ENCODE results near the gene MTRF1.

The MTRF1 gene

GRCh38 chr13:41231025-41231677 is 32.2 kb downstream of the MTRF1 start:
- intact Hi-C loops (cut with DNase I): no loop called here
- no peak for DNase-seq

GRCh38 chr13:41229356-41229755 is 34.0 kb downstream of the MTRF1 start:
- no peak for DNase-seq
- intact Hi-C loops (cut with DNase I): no loop called here

- intact Hi-C loops (cut with DNase I): no loop called here
- no peak for DNase-seq
Measured at GRCh38 chr13:41224113-41225110, 39.0 kb downstream of the MTRF1 start.

- peak in 5 of 10 donors; percentile 12 to 80 (median 33) for DNase-seq
- intact Hi-C loops (cut with DNase I): loop anchor here (2.0 kb wide), 1 partner anchor 148 kb away; no protein-coding TSS in a partner anchor
Measured at GRCh38 chr13:41222259-41222852, 41.0 kb downstream of the MTRF1 start.

- intact Hi-C loops (cut with DNase I): no loop called here
- DNase-seq: no peak
Measured at GRCh38 chr13:41220401-41220800, 43.0 kb downstream of the MTRF1 start.

GRCh38 chr13:41216160-41216559 is 47.2 kb downstream of the MTRF1 start:
- intact Hi-C loops (cut with DNase I): no loop called here
- no peak for DNase-seq

GRCh38 chr13:41213919-41214318 is 49.5 kb downstream of the MTRF1 start:
- DNase-seq: no peak
- intact Hi-C loops (cut with DNase I): no loop called here

GRCh38 chr13:41213316-41213715 is 50.1 kb downstream of the MTRF1 start:
- intact Hi-C loops (cut with DNase I): no loop called here
- DNase-seq: no peak

- intact Hi-C loops (cut with DNase I): no loop called here
- no peak for DNase-seq
Measured at GRCh38 chr13:41212881-41213280, 50.5 kb downstream of the MTRF1 start.

- intact Hi-C loops (cut with DNase I): no loop called here
- no peak for DNase-seq
Measured at GRCh38 chr13:41211062-41211461, 52.3 kb downstream of the MTRF1 start.

- intact Hi-C loops (cut with DNase I): no loop called here
- no peak for DNase-seq
Measured at GRCh38 chr13:41206467-41206866, 56.9 kb downstream of the MTRF1 start.

- intact Hi-C loops (cut with DNase I): no loop called here
- DNase-seq: no peak
Measured at GRCh38 chr13:41203810-41204209, 59.6 kb downstream of the MTRF1 start.

GRCh38 chr13:41200126-41200525 is 63.2 kb downstream of the MTRF1 start:
- DNase-seq: no peak
- intact Hi-C loops (cut with DNase I): no loop called here

- intact Hi-C loops (cut with DNase I): loop anchor here (5.0 to 10.0 kb wide), 2 partner anchors 63 to 135 kb away; partner anchors contain the start of genes MTRF1 and WBP4
- DNase-seq: no peak
Measured at GRCh38 chr13:41199526-41199925, 63.9 kb downstream of the MTRF1 start.

GRCh38 chr13:41199079-41199478 is 64.3 kb downstream of the MTRF1 start:
- DNase-seq: no peak
- intact Hi-C loops (cut with DNase I): loop anchor here (5.0 to 10.0 kb wide), 2 partner anchors 63 to 134 kb away; partner anchors contain the start of genes MTRF1 and WBP4

GRCh38 chr13:41196620-41197019 is 66.8 kb downstream of the MTRF1 start:
- intact Hi-C loops (cut with DNase I): loop anchor here (5.0 to 10.0 kb wide), 2 partner anchors 66 to 132 kb away; partner anchors contain the start of genes MTRF1 and WBP4
- DNase-seq: no peak

GRCh38 chr13:41196011-41196410 is 67.4 kb downstream of the MTRF1 start:
- no peak for DNase-seq
- intact Hi-C loops (cut with DNase I): loop anchor here (5.0 to 10.0 kb wide), 2 partner anchors 66 to 131 kb away; partner anchors contain the start of genes MTRF1 and WBP4

GRCh38 chr13:41193919-41194824 is 69.2 kb downstream of the MTRF1 start, which contains the start of gene KBTBD7:
TSS of gene KBTBD7 (minus strand) at chr13:41194569. CDS start at chr13:41194257, 312 bp downstream.
- DNase-seq: peak; percentile 91 to 99 (median 96)
- intact Hi-C loops (cut with DNase I): loop anchor here (1.0 to 10.0 kb wide), 3 partner anchors 62 to 129 kb away; partner anchors contain the start of genes KBTBD6, NAA16 and WBP4

GRCh38 chr13:41193469-41193868 is 69.9 kb downstream of the MTRF1 start:
- intact Hi-C loops (cut with DNase I): loop anchor here (10.0 kb wide), 1 partner anchor 129 kb away; the partner anchor contains the start of gene WBP4
- DNase-seq: no peak

All from posterior cingulate gyrus (tissue), 11 donors.